DMS 273 (cell line): ENCODE results near the gene MBOAT2.
"Not testable (repeated sequence)": the region's sequence is repeated elsewhere in the genome, so short reads cannot be mapped to it uniquely, and the experiment has no call there.

Source experiments
- DNase-seq: peaks from one replicate; lab custom pipeline; 2025; ENCODE audit not compliant: unreplicated experiment; lab: John Stamatoyannopoulos, UW

Gene MBOAT2

GRCh38 chr2:8965216-8965969 is 38.1 kb downstream of the MBOAT2 start:
- DNase-seq = no peak

GRCh38 chr2:8962890-8963289 is 40.6 kb downstream of the MBOAT2 start:
- DNase-seq = no peak

- DNase-seq = no peak
Observed at GRCh38 chr2:8957628-8958027, 45.9 kb downstream of the MBOAT2 start.

- no peak for DNase-seq
Observed at GRCh38 chr2:8956774-8957173, 46.7 kb downstream of the MBOAT2 start.

GRCh38 chr2:8954990-8955389 is 48.5 kb downstream of the MBOAT2 start:
- DNase-seq = no peak

GRCh38 chr2:8953525-8953924 is 50.0 kb downstream of the MBOAT2 start:
- DNase-seq = no peak

GRCh38 chr2:8939486-8940114 is 63.9 kb downstream of the MBOAT2 start:
- no peak for DNase-seq

GRCh38 chr2:8938384-8938783 is 65.1 kb downstream of the MBOAT2 start:
- no peak for DNase-seq

- no peak for DNase-seq
Observed at GRCh38 chr2:8935982-8936381, 67.5 kb downstream of the MBOAT2 start.

GRCh38 chr2:8934338-8934737 is 69.1 kb downstream of the MBOAT2 start:
- no peak for DNase-seq

- no peak for DNase-seq
Observed at GRCh38 chr2:8932702-8933101, 70.8 kb downstream of the MBOAT2 start.

GRCh38 chr2:8930185-8930584 is 73.3 kb downstream of the MBOAT2 start:
- DNase-seq = not testable (repeated sequence)

GRCh38 chr2:8929128-8929527 is 74.4 kb downstream of the MBOAT2 start:
- no peak for DNase-seq

- no peak for DNase-seq
Observed at GRCh38 chr2:8927510-8928455, 75.7 kb downstream of the MBOAT2 start.

GRCh38 chr2:8926356-8926755 is 77.1 kb downstream of the MBOAT2 start:
- no peak for DNase-seq

GRCh38 chr2:8925411-8925810 is 78.1 kb downstream of the MBOAT2 start:
- no peak for DNase-seq

GRCh38 chr2:8923183-8923582 is 80.3 kb downstream of the MBOAT2 start:
- DNase-seq = no peak

- DNase-seq = no peak
Observed at GRCh38 chr2:8922431-8922830, 81.1 kb downstream of the MBOAT2 start.

- no peak for DNase-seq
Observed at GRCh38 chr2:8918412-8918811, 85.1 kb downstream of the MBOAT2 start.

- DNase-seq = no peak
Observed at GRCh38 chr2:8915941-8916340, 87.5 kb downstream of the MBOAT2 start.

- DNase-seq = not testable (repeated sequence)
Observed at GRCh38 chr2:8913767-8914166, 89.7 kb downstream of the MBOAT2 start.
